Neural cell (in vitro differentiated cells): ENCODE data around the gene ARFIP2.

ENCODE experiments used
- EP300 ChIP-seq: fragments of 450-650 bp; conservative IDR thresholded peaks from 2 replicates; pipeline ENCODE4 v1.6.1; 2014; ENCODE audit warnings: antibody characterized with exemption, mild to moderate bottlenecking, moderate library complexity; ENCODE audit not compliant: poor library complexity, severe bottlenecking
- EZH2 ChIP-seq: fragments of 200-600, 300-800 bp; shearing (Covaris generic), sonication (generic); IDR thresholded peaks from 2 replicates; pipeline ENCODE4 v1.6.1; 2014; ENCODE audit warnings: antibody characterized with exemption, low read length, borderline replicate concordance, mild to moderate bottlenecking; ENCODE audit not compliant: insufficient read depth, poor library complexity, severe bottlenecking
- POLR2AphosphoS5 ChIP-seq: IDR thresholded peaks from 2 replicates; pipeline ENCODE4 v1.6.1; 2012
- RAD21 ChIP-seq: fragments of 450-650 bp; conservative IDR thresholded peaks from 2 replicates; pipeline ENCODE4 v1.6.1; 2014; ENCODE audit warnings: antibody characterized with exemption, mild to moderate bottlenecking, moderate library complexity
- SMC3 ChIP-seq: fragments of 450-650 bp; conservative IDR thresholded peaks from 2 replicates; pipeline ENCODE4 v1.6.1; 2014; ENCODE audit warnings: antibody characterized with exemption, mild to moderate bottlenecking, moderate library complexity; ENCODE audit not compliant: poor library complexity
- TAF1 ChIP-seq: IDR thresholded peaks from 2 replicates; pipeline ENCODE4 v1.6.1; 2012; ENCODE audit warnings: low read depth
- TF ChIP-seq, protein P1 (sequence below): fragments of 450-650 bp; IDR thresholded peaks from 2 replicates; pipeline ENCODE4 v1.5.1; 2014; ENCODE audit warnings: antibody characterized with exemption, mild to moderate bottlenecking, moderate library complexity; ENCODE audit not compliant: poor library complexity, severe bottlenecking
- TF ChIP-seq, protein P2 (sequence below): IDR thresholded peaks from 2 replicates; pipeline ENCODE4 v1.6.1; 2012; ENCODE audit warnings: borderline replicate concordance

DNA sequence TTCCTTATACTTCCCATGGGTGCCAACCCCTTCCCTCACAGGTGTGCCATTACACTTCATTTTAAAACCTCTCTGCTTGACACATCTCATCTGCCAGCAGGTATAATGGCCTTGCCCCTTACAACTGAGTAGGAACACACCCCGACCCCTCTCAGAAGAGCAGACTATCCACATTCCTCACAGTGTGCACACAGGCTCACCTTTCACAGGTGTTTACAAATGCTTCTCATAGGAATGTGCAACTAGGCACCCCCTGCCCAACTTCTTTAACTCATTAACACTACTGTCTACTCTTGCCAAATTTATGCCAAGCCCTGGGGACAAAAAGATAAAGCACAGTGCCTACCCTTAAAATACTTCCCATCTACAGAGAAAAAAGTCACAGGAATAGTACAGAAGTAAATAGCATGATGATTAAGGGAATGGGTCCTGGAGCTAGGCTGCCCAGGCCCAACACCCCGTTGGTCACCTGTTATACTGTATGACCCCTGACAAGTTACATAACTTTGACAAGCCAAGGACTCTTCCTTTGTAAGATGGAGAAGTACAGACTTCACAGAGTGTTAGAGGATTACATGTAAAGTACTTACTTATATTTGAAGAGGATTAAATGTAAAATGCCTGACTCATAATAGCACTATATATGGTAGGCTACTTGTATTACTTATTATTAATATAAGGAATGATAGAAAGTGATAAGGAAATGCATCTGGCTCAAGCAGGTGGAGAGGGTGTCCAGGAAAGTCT is 22.6 kb downstream of the ARFIP2 start:
- TF ChIP-seq, protein P1, sequence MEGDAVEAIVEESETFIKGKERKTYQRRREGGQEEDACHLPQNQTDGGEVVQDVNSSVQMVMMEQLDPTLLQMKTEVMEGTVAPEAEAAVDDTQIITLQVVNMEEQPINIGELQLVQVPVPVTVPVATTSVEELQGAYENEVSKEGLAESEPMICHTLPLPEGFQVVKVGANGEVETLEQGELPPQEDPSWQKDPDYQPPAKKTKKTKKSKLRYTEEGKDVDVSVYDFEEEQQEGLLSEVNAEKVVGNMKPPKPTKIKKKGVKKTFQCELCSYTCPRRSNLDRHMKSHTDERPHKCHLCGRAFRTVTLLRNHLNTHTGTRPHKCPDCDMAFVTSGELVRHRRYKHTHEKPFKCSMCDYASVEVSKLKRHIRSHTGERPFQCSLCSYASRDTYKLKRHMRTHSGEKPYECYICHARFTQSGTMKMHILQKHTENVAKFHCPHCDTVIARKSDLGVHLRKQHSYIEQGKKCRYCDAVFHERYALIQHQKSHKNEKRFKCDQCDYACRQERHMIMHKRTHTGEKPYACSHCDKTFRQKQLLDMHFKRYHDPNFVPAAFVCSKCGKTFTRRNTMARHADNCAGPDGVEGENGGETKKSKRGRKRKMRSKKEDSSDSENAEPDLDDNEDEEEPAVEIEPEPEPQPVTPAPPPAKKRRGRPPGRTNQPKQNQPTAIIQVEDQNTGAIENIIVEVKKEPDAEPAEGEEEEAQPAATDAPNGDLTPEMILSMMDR: no peak
- TF ChIP-seq EP300 (no peak), EZH2 (no peak), TAF1 (no peak), RAD21 (no peak), POLR2AphosphoS5 (no peak), SMC3 (no peak)
- TF ChIP-seq, protein P2, sequence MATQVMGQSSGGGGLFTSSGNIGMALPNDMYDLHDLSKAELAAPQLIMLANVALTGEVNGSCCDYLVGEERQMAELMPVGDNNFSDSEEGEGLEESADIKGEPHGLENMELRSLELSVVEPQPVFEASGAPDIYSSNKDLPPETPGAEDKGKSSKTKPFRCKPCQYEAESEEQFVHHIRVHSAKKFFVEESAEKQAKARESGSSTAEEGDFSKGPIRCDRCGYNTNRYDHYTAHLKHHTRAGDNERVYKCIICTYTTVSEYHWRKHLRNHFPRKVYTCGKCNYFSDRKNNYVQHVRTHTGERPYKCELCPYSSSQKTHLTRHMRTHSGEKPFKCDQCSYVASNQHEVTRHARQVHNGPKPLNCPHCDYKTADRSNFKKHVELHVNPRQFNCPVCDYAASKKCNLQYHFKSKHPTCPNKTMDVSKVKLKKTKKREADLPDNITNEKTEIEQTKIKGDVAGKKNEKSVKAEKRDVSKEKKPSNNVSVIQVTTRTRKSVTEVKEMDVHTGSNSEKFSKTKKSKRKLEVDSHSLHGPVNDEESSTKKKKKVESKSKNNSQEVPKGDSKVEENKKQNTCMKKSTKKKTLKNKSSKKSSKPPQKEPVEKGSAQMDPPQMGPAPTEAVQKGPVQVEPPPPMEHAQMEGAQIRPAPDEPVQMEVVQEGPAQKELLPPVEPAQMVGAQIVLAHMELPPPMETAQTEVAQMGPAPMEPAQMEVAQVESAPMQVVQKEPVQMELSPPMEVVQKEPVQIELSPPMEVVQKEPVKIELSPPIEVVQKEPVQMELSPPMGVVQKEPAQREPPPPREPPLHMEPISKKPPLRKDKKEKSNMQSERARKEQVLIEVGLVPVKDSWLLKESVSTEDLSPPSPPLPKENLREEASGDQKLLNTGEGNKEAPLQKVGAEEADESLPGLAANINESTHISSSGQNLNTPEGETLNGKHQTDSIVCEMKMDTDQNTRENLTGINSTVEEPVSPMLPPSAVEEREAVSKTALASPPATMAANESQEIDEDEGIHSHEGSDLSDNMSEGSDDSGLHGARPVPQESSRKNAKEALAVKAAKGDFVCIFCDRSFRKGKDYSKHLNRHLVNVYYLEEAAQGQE: no peak
